Naive B cell (primary cell): ENCODE results near the gene CCL5. TPM values are rescaled to one million over a fixed set of nuclear protein-coding genes. Genes with fewer than 3 reads are reported as not detected.

ENCODE experiments used
- ATAC-seq, 2 donors: fragments of 150-1000 bp; cut with Tn5 transposase; 2 replicates each; pipeline ENCODE4 v1.10.0; 2021; ENCODE audit warnings: low read depth in 2 of 2, mild to moderate bottlenecking in 2 of 2, moderate library complexity in 2 of 2
- DNase-seq: peaks from one replicate; pipeline ENCODE4 v3.0.0; 2022
- H3K27ac Mint-ChIP-seq, 6 donors: one replicate each; pipeline ENCODE4 v1.8.0; 2020 to 2022; ENCODE audit warnings: mild to moderate bottlenecking in 6 of 6, mixed read lengths in 6 of 6, moderate library complexity in 5 of 6, inconsistent platforms in 2 of 6
- H3K27me3 Mint-ChIP-seq, 3 donors: one replicate each; pipeline ENCODE4 v1.8.0; 2021 to 2022; ENCODE audit warnings: mixed read lengths in 3 of 3, mild to moderate bottlenecking in 1 of 3
- H3K36me3 Mint-ChIP-seq, 2 donors: one replicate each; pipeline ENCODE4 v1.8.0; 2020 to 2022; ENCODE audit warnings: mixed read lengths in 2 of 2, inconsistent platforms in 1 of 2, mild to moderate bottlenecking in 1 of 2
- H3K4me1 Mint-ChIP-seq, 3 donors: one replicate each; pipeline ENCODE4 v1.8.0; 2020 to 2022; ENCODE audit warnings: mixed read lengths in 3 of 3, inconsistent platforms in 1 of 3, mild to moderate bottlenecking in 1 of 3, moderate library complexity in 1 of 3
- H3K4me3 Mint-ChIP-seq, 8 donors: one replicate each; pipeline ENCODE4 v1.8.0; 2020 to 2022; ENCODE audit warnings: mild to moderate bottlenecking in 8 of 8, mixed read lengths in 8 of 8, moderate library complexity in 8 of 8, inconsistent platforms in 2 of 8
- H3K9me3 Mint-ChIP-seq, 7 donors: one replicate each; pipeline ENCODE4 v1.8.0; 2020 to 2022; ENCODE audit warnings: mixed read lengths in 7 of 7, mild to moderate bottlenecking in 5 of 7, inconsistent platforms in 2 of 7, moderate library complexity in 1 of 7
- polyA plus RNA-seq, 6 donors: library from polyadenylated mRNA; unstranded; fragments of 300-500 nt; fragmentation: Illumina TruSeq; gene quantifications; one replicate each; pipeline ENCODE4 v1.2.3, GENCODE V29; 2021; ENCODE audit warnings: low read depth in 6 of 6

The CCL5 gene
- polyA plus RNA-seq, 6 donors from 2014 or later, result 4.9 to 15.3 (median 12.7) TPM

GRCh38 chr17:35846055-35846809 lies 33.9 kb downstream of the CCL5 start:
- H3K9me3 Mint-ChIP-seq, result no peaks in the 10 kb centered on the region
- H3K36me3 Mint-ChIP-seq, result peaks cover 23 to 30% of the 10 kb centered on the region in 2 donors
- ATAC-seq, result no peak
- no peak overlapping the region for H3K27ac Mint-ChIP-seq
- no peaks in the 10 kb centered on the region for H3K27me3 Mint-ChIP-seq
- DNase-seq, result no peak
- H3K4me1 Mint-ChIP-seq, result peaks cover 3 to 18% (median 10%) of the 10 kb centered on the region in 3 donors
- no peak overlapping the region for H3K4me3 Mint-ChIP-seq

- Mint-ChIP-seq H3K9me3 (no peaks in the 10 kb centered on the region), H3K36me3 (peaks cover 24 to 37% of the 10 kb centered on the region in 2 donors), H3K4me1 (peaks cover 2 to 15% (median 7%) of the 10 kb centered on the region in 3 donors), H3K27me3 (no peaks in the 10 kb centered on the region), H3K4me3 (no peak overlapping the region), H3K27ac (peak overlapping the region in 2 of 6 donors; percentile 21 to 57)
- ATAC-seq (no peak), DNase-seq (no peak)
Observed at GRCh38 chr17:35844547-35844946, 35.6 kb downstream of the CCL5 start.

- Mint-ChIP-seq H3K9me3 (no peaks in the 10 kb centered on the region), H3K27me3 (no peaks in the 10 kb centered on the region), H3K4me3 (no peak overlapping the region), H3K4me1 (peaks cover 0 to 14% (median 7%) of the 10 kb centered on the region in 3 donors), H3K36me3 (peaks cover 24 to 37% of the 10 kb centered on the region in 2 donors), H3K27ac (peak overlapping the region in 3 of 6 donors; percentile 13 to 57 (median 49))
- DNase-seq (no peak), ATAC-seq (no peak)
Observed at GRCh38 chr17:35843698-35844097, 36.5 kb downstream of the CCL5 start.

- no peak overlapping the region for H3K4me3 Mint-ChIP-seq
- peaks cover 0 to 9% (median 0%) of the 10 kb centered on the region in 3 donors for H3K4me1 Mint-ChIP-seq
- ATAC-seq, result no peak
- H3K27ac Mint-ChIP-seq, result no peak overlapping the region
- no peaks in the 10 kb centered on the region for H3K9me3 Mint-ChIP-seq
- no peak for DNase-seq
- H3K27me3 Mint-ChIP-seq, result no peaks in the 10 kb centered on the region
- peaks cover 20 to 28% of the 10 kb centered on the region in 2 donors for H3K36me3 Mint-ChIP-seq
Observed at GRCh38 chr17:35842239-35842638, 37.9 kb downstream of the CCL5 start.

GRCh38 chr17:35841505-35841904 lies 38.7 kb downstream of the CCL5 start:
- Mint-ChIP-seq H3K27me3 (no peaks in the 10 kb centered on the region), H3K4me1 (peaks cover 0 to 9% (median 0%) of the 10 kb centered on the region in 3 donors), H3K9me3 (no peaks in the 10 kb centered on the region), H3K36me3 (peaks cover 20 to 28% of the 10 kb centered on the region in 2 donors), H3K4me3 (no peak overlapping the region), H3K27ac (no peak overlapping the region)
- no peak for DNase-seq
- ATAC-seq, result no peak

GRCh38 chr17:35841101-35841500 lies 39.1 kb downstream of the CCL5 start:
- no peak overlapping the region for H3K4me3 Mint-ChIP-seq
- peaks cover 0 to 9% (median 0%) of the 10 kb centered on the region in 3 donors for H3K4me1 Mint-ChIP-seq
- H3K27me3 Mint-ChIP-seq, result no peaks in the 10 kb centered on the region
- no peak overlapping the region for H3K27ac Mint-ChIP-seq
- peaks cover 24 to 28% of the 10 kb centered on the region in 2 donors for H3K36me3 Mint-ChIP-seq
- DNase-seq, result no peak
- ATAC-seq, result no peak
- H3K9me3 Mint-ChIP-seq, result no peaks in the 10 kb centered on the region

- no peak for DNase-seq
- Mint-ChIP-seq H3K36me3 (peaks cover 10 to 12% of the 10 kb centered on the region in 2 donors), H3K4me3 (no peak overlapping the region), H3K27me3 (no peaks in the 10 kb centered on the region), H3K4me1 (peaks cover 0 to 4% (median 2%) of the 10 kb centered on the region in 3 donors), H3K27ac (no peak overlapping the region), H3K9me3 (no peaks in the 10 kb centered on the region)
- ATAC-seq, result no peak
Observed at GRCh38 chr17:35825206-35825605, 55.0 kb downstream of the CCL5 start.

Other genes starting within 250 kb of the CCL5 start
- gene RASL10B, start 148.7 kb downstream of the CCL5 start, polyA plus RNA-seq, result not detected
- not detected for gene GAS2L2, start 127.1 kb downstream of the CCL5 start, polyA plus RNA-seq
- not detected for gene C17orf50, start 119.5 kb downstream of the CCL5 start, polyA plus RNA-seq
- under 1 TPM in 1 of 6 donors, not detected in 5; 0.21 TPM for gene MMP28, start 84.7 kb downstream of the CCL5 start, polyA plus RNA-seq
- gene TAF15, start 70.9 kb downstream of the CCL5 start, polyA plus RNA-seq, result 10 to 100 TPM; 16.6 to 44.4 (median 21.7) TPM
- gene HEATR9, start 11.5 kb downstream of the CCL5 start, polyA plus RNA-seq, result not detected
- not detected for gene RDM1, start 50.4 kb upstream of the CCL5 start, polyA plus RNA-seq
- gene LYZL6, start 63.4 kb upstream of the CCL5 start, polyA plus RNA-seq, result not detected
- not detected for gene CCL16, start 101.1 kb upstream of the CCL5 start, polyA plus RNA-seq
- not detected for gene CCL14, start 106.4 kb upstream of the CCL5 start, polyA plus RNA-seq
- gene CCL15, start 121.2 kb upstream of the CCL5 start, polyA plus RNA-seq, result not detected
- not detected for gene CCL23, start 137.6 kb upstream of the CCL5 start, polyA plus RNA-seq
- not detected for gene CCL18, start 183.9 kb upstream of the CCL5 start, polyA plus RNA-seq
- gene CCL3, start 209.8 kb upstream of the CCL5 start, polyA plus RNA-seq, result 10 to 100 TPM in 3 of 6 donors, 1 to 10 TPM in 3; 7.0 to 36.8 (median 13.0) TPM
- gene CCL4, start 223.5 kb upstream of the CCL5 start, polyA plus RNA-seq, result 10 to 100 TPM in 3 of 6 donors, 1 to 10 TPM in 2, under 1 TPM in 1; 0.79 to 43.5 (median 19.5) TPM